ENCODE measurements around the gene GJB2.
"Not testable (repeated sequence)": the region's sequence is repeated elsewhere in the genome, so short reads cannot be mapped to it uniquely, and the experiment has no call there.

The GJB2 gene

DNA sequence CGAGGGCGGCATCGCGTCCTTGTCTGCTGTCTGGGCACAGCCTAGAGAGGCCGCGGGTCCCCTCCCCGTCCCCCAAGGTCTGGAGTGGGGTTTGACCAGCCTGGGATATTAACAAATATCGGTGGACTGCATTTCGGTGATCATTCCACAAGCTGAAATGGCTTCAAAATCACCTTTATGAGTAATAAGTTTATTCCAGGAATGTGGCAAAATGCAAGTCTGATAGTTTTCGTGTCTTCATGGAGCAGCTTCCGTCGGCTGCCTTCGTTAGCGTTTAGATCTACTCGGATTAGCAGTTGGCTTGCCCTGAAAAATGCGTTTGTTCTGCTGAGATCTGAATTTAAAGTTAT lies 30.8 kb downstream of the GJB2 start:
- Histone ChIP-seq H3K27ac (ENCODE audit: low read depth, low read length) (no peak overlapping the region), H3K9ac (ENCODE audit: low read depth, low read length) (no peak overlapping the region), H3K27me3 (ENCODE audit: control insufficient read depth, insufficient read depth, low read length) (peaks cover 64% of the 10 kb centered on the region), H3K9me3 (ENCODE audit: control insufficient read depth, insufficient read depth, low read length) (no peaks in the 10 kb centered on the region), H3K36me3 (ENCODE audit: control insufficient read depth, insufficient read depth, low read length) (no peaks in the 10 kb centered on the region), H3K4me3 (ENCODE audit: low read depth, low read length) (peak overlapping the region; percentile 59), H3K4me1 (ENCODE audit: control insufficient read depth, insufficient read depth, low read length) (no peaks in the 10 kb centered on the region; the same call in 1 of the 2 replicates)

DNA sequence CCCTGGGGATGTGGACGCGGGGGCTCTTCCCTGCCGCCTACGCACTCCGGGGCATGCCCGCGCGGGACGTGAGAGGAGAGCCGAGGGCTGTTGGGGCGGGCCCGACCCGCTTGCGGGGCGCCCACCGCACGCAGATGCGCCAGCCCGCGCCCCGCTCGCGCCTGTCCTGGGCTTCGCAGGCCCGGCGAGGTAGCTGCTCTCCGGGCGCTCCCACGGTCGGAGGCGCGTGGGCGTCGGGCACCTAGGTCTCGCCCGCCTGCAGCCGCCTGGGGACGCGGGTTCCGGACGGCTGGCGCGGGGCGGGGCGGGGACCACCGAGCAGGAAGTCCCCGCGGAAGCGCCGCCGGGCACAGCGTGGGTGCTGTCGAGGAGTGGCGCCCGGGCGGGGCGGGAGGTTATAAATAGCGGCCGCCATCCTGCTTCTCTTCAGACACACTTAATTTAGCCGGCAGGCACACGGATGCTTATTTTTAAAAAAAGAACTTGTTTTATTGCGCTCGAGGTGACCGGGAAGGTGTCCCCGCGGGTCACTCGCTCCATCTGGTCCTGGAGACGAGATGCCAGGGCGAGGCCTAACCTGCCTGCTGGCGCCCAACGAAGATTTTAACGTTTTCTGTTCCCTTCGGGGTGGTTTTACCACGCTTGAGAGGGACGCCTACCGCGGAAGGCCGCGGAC lies 31.3 kb downstream of the GJB2 start:
- H3K9me3 ChIP-seq (ENCODE audit: control insufficient read depth, insufficient read depth, low read length), result no peaks in the 10 kb centered on the region
- H3K27ac ChIP-seq (ENCODE audit: low read depth, low read length), result no peak overlapping the region
- peak overlapping the region; percentile 59 for H3K4me3 ChIP-seq (ENCODE audit: low read depth, low read length)
- no peaks in the 10 kb centered on the region for H3K36me3 ChIP-seq (ENCODE audit: control insufficient read depth, insufficient read depth, low read length)
- peaks cover 64% of the 10 kb centered on the region for H3K27me3 ChIP-seq (ENCODE audit: control insufficient read depth, insufficient read depth, low read length)
- no peaks in the 10 kb centered on the region; the same call in 1 of the 2 replicates for H3K4me1 ChIP-seq (ENCODE audit: control insufficient read depth, insufficient read depth, low read length)
- H3K9ac ChIP-seq (ENCODE audit: low read depth, low read length), result no peak overlapping the region

GRCh38 chr13:20160306-20161274 lies 32.1 kb downstream of the GJB2 start, which contains the start of gene GJA3:
Gene GJA3 (minus strand): TSS chr13:20161052. CDS start chr13:20143288, 17,764 bp downstream.
- Histone ChIP-seq H3K9ac (ENCODE audit: low read depth, low read length) (no peak within 1 kb of the TSS), H3K36me3 (ENCODE audit: control insufficient read depth, insufficient read depth, low read length) (no peaks in the 10 kb centered on the region), H3K27me3 (ENCODE audit: control insufficient read depth, insufficient read depth, low read length) (peaks cover 64% of the 10 kb centered on the region), H3K9me3 (ENCODE audit: control insufficient read depth, insufficient read depth, low read length) (no peaks in the 10 kb centered on the region), H3K4me1 (ENCODE audit: control insufficient read depth, insufficient read depth, low read length) (no peaks in the 10 kb centered on the region; the same call in 1 of the 2 replicates), H3K27ac (ENCODE audit: low read depth, low read length) (no peak within 1 kb of the TSS), H3K4me3 (ENCODE audit: low read depth, low read length) (peak within 1 kb of the TSS; percentile 59)

- Histone ChIP-seq H3K9me3 (ENCODE audit: control insufficient read depth, insufficient read depth, low read length) (no peaks in the 10 kb centered on the region), H3K4me1 (ENCODE audit: control insufficient read depth, insufficient read depth, low read length) (no peaks in the 10 kb centered on the region; the same call in 1 of the 2 replicates), H3K4me3 (ENCODE audit: low read depth, low read length) (peak overlapping the region; percentile 59), H3K27me3 (ENCODE audit: control insufficient read depth, insufficient read depth, low read length) (peaks cover 64% of the 10 kb centered on the region), H3K9ac (ENCODE audit: low read depth, low read length) (no peak overlapping the region), H3K27ac (ENCODE audit: low read depth, low read length) (no peak overlapping the region), H3K36me3 (ENCODE audit: control insufficient read depth, insufficient read depth, low read length) (no peaks in the 10 kb centered on the region)
Observed at GRCh38 chr13:20159646-20160305, 33.0 kb downstream of the GJB2 start.

- Histone ChIP-seq H3K27me3 (ENCODE audit: control insufficient read depth, insufficient read depth, low read length) (peaks cover 53% of the 10 kb centered on the region), H3K4me3 (ENCODE audit: low read depth, low read length) (no peak overlapping the region), H3K4me1 (ENCODE audit: control insufficient read depth, insufficient read depth, low read length) (no peaks in the 10 kb centered on the region; the same call in 1 of the 2 replicates), H3K9me3 (ENCODE audit: control insufficient read depth, insufficient read depth, low read length) (no peaks in the 10 kb centered on the region), H3K36me3 (ENCODE audit: control insufficient read depth, insufficient read depth, low read length) (no peaks in the 10 kb centered on the region), H3K27ac (ENCODE audit: low read depth, low read length) (no peak overlapping the region), H3K9ac (ENCODE audit: low read depth, low read length) (no peak overlapping the region)
Observed at GRCh38 chr13:20157151-20157796, 35.5 kb downstream of the GJB2 start.

GRCh38 chr13:20156702-20157101 lies 36.0 kb downstream of the GJB2 start:
- H3K9me3 ChIP-seq (ENCODE audit: control insufficient read depth, insufficient read depth, low read length), result no peaks in the 10 kb centered on the region
- H3K4me1 ChIP-seq (ENCODE audit: control insufficient read depth, insufficient read depth, low read length), result no peaks in the 10 kb centered on the region; the same call in 1 of the 2 replicates
- H3K36me3 ChIP-seq (ENCODE audit: control insufficient read depth, insufficient read depth, low read length), result no peaks in the 10 kb centered on the region
- H3K9ac ChIP-seq (ENCODE audit: low read depth, low read length), result no peak overlapping the region
- no peak overlapping the region for H3K27ac ChIP-seq (ENCODE audit: low read depth, low read length)
- H3K27me3 ChIP-seq (ENCODE audit: control insufficient read depth, insufficient read depth, low read length), result peaks cover 48% of the 10 kb centered on the region
- no peak overlapping the region for H3K4me3 ChIP-seq (ENCODE audit: low read depth, low read length)

GRCh38 chr13:20153290-20153689 lies 39.4 kb downstream of the GJB2 start:
- not testable (repeated sequence) for H3K9me3 ChIP-seq (ENCODE audit: control insufficient read depth, insufficient read depth, low read length); H3K9ac ChIP-seq (ENCODE audit: low read depth, low read length); H3K4me1 ChIP-seq (ENCODE audit: control insufficient read depth, insufficient read depth, low read length); H3K4me3 ChIP-seq (ENCODE audit: low read depth, low read length); H3K36me3 ChIP-seq (ENCODE audit: control insufficient read depth, insufficient read depth, low read length); H3K27ac ChIP-seq (ENCODE audit: low read depth, low read length)
- H3K27me3 ChIP-seq (ENCODE audit: control insufficient read depth, insufficient read depth, low read length), result peaks cover 13% of the 10 kb centered on the region

GRCh38 chr13:20151612-20152011 lies 41.1 kb downstream of the GJB2 start:
- no peak overlapping the region for H3K4me3 ChIP-seq (ENCODE audit: low read depth, low read length)
- H3K4me1 ChIP-seq (ENCODE audit: control insufficient read depth, insufficient read depth, low read length), result 0 out of 2 replicates have a peak, but pooled peaks cover 6% of the 10 kb centered on the region
- no peaks in the 10 kb centered on the region for H3K27me3 ChIP-seq (ENCODE audit: control insufficient read depth, insufficient read depth, low read length)
- H3K9me3 ChIP-seq (ENCODE audit: control insufficient read depth, insufficient read depth, low read length), result no peaks in the 10 kb centered on the region
- no peak overlapping the region for H3K27ac ChIP-seq (ENCODE audit: low read depth, low read length)
- no peak overlapping the region for H3K9ac ChIP-seq (ENCODE audit: low read depth, low read length)
- no peaks in the 10 kb centered on the region for H3K36me3 ChIP-seq (ENCODE audit: control insufficient read depth, insufficient read depth, low read length)

DNA sequence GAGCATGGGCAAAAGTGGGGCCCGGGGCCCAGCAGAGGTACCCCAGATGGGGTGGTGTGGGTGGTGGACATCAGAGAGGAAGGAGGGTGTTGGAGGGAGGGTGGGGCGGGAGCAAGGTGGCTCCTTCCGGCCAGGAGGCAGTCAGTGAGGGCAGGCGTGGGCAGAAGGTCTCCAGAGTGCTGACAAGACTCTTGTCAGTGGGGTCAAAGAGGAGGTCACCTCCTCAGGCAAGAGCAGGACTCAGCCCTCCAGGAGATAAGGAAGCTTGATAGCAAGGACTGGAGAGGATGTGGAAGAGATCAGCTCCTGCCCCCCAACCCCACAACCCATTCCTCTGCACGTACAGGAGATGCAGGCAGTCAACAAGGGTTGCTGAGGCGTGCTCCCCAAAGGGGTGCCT lies 41.7 kb downstream of the GJB2 start:
- Histone ChIP-seq H3K4me1 (ENCODE audit: control insufficient read depth, insufficient read depth, low read length) (0 out of 2 replicates have a peak, but pooled peaks cover 6% of the 10 kb centered on the region), H3K4me3 (ENCODE audit: low read depth, low read length) (no peak overlapping the region), H3K36me3 (ENCODE audit: control insufficient read depth, insufficient read depth, low read length) (no peaks in the 10 kb centered on the region), H3K9me3 (ENCODE audit: control insufficient read depth, insufficient read depth, low read length) (no peaks in the 10 kb centered on the region), H3K9ac (ENCODE audit: low read depth, low read length) (no peak overlapping the region), H3K27me3 (ENCODE audit: control insufficient read depth, insufficient read depth, low read length) (no peaks in the 10 kb centered on the region), H3K27ac (ENCODE audit: low read depth, low read length) (no peak overlapping the region)

DNA sequence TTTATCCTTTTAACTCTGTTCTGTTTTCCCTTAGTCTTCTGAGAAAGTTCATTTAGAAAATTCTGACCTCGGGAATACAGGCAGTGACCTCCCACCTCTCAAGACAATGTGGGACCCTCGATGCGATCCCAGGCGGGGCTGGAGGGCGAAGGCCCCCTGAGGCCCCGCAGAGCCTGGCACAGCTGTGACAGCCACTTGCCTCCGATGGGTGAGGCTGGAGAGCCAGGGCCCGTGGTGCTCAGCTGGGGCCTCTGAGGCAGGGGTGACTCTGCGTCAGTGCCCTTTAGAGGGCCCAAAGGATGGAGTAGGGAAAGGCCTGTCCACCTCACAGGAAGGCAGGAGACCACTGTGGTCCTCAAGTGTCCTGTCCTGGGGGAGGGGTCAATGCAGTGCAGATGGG lies 42.2 kb downstream of the GJB2 start:
- H3K9ac ChIP-seq (ENCODE audit: low read depth, low read length), result no peak overlapping the region
- H3K27ac ChIP-seq (ENCODE audit: low read depth, low read length), result no peak overlapping the region
- no peaks in the 10 kb centered on the region for H3K9me3 ChIP-seq (ENCODE audit: control insufficient read depth, insufficient read depth, low read length)
- no peak overlapping the region for H3K4me3 ChIP-seq (ENCODE audit: low read depth, low read length)
- 0 out of 2 replicates have a peak, but pooled peaks cover 6% of the 10 kb centered on the region for H3K4me1 ChIP-seq (ENCODE audit: control insufficient read depth, insufficient read depth, low read length)
- no peaks in the 10 kb centered on the region for H3K36me3 ChIP-seq (ENCODE audit: control insufficient read depth, insufficient read depth, low read length)
- H3K27me3 ChIP-seq (ENCODE audit: control insufficient read depth, insufficient read depth, low read length), result no peaks in the 10 kb centered on the region

Data from HUES48 (cell line).